Measurements from ENCODE around the gene USP53.
A peak's percentile ranks its signal among the peaks of the same experiment; 100 is the strongest.
"Not testable (repeated sequence)": the region's sequence is repeated elsewhere in the genome, so short reads cannot be mapped to it uniquely, and the experiment has no call there.

The USP53 gene

GRCh38 chr4:119321921-119322687 is 109.6 kb downstream of the USP53 start, which contains the start of gene FABP2:
TSS of gene FABP2 (minus strand) at chr4:119322138. CDS start at chr4:119322102, 36 bp downstream.
- Histone ChIP-seq H3K4me1 (ENCODE audit: control insufficient read depth in 1 of 2, insufficient read depth in 1 of 2, low read depth in 1 of 2, low read length in 1 of 2) (no peaks in the 10 kb centered on the region), H3K36me3 (no peaks in the 10 kb centered on the region), H3K9me3 (no peaks in the 10 kb centered on the region), H3K4me3 (ENCODE audit: low read depth in 1 of 2, low read length in 1 of 2) (no peak within 1 kb of the TSS), H3K27me3 (no peaks in the 10 kb centered on the region), H3K27ac (no peak within 1 kb of the TSS)
- no peak for TF ChIP-seq CTCF (IDR thresholded peaks at IDR 0.05)

GRCh38 chr4:119328695-119329094 is 116.2 kb downstream of the USP53 start:
- peaks cover 4% of the 10 kb centered on the region for H3K27me3 ChIP-seq
- no peaks in the 10 kb centered on the region for H3K4me1 ChIP-seq (ENCODE audit: control insufficient read depth in 1 of 2, insufficient read depth in 1 of 2, low read depth in 1 of 2, low read length in 1 of 2)
- H3K36me3 ChIP-seq, result no peaks in the 10 kb centered on the region
- no peak overlapping the region for H3K4me3 ChIP-seq (ENCODE audit: low read depth in 1 of 2, low read length in 1 of 2)
- no peaks in the 10 kb centered on the region for H3K9me3 ChIP-seq
- no peak overlapping the region for H3K27ac ChIP-seq
- no peak for TF ChIP-seq CTCF (IDR thresholded peaks at IDR 0.05)

- H3K4me3 ChIP-seq (ENCODE audit: low read depth in 1 of 2, low read length in 1 of 2), result no peak overlapping the region
- H3K4me1 ChIP-seq (ENCODE audit: control insufficient read depth in 1 of 2, insufficient read depth in 1 of 2, low read depth in 1 of 2, low read length in 1 of 2), result no peaks in the 10 kb centered on the region
- H3K9me3 ChIP-seq, result no peaks in the 10 kb centered on the region
- no peak for TF ChIP-seq CTCF (IDR thresholded peaks at IDR 0.05)
- no peaks in the 10 kb centered on the region for H3K36me3 ChIP-seq
- H3K27me3 ChIP-seq, result peaks cover 4% of the 10 kb centered on the region
- no peak overlapping the region for H3K27ac ChIP-seq
Measured at GRCh38 chr4:119329835-119330620, 117.5 kb downstream of the USP53 start.

GRCh38 chr4:119336332-119336979 is 123.9 kb downstream of the USP53 start:
- peak overlapping the region in 1 of 2 experiments; percentile 40 for H3K4me3 ChIP-seq (ENCODE audit: low read depth in 1 of 2, low read length in 1 of 2)
- H3K27me3 ChIP-seq, H3K36me3 ChIP-seq, H3K9me3 ChIP-seq: not testable (repeated sequence)
- H3K4me1 ChIP-seq (ENCODE audit: control insufficient read depth in 1 of 2, insufficient read depth in 1 of 2, low read depth in 1 of 2, low read length in 1 of 2), result peaks cover 26 to 29% of the 10 kb centered on the region in 2 experiments
- H3K27ac ChIP-seq, result peak overlapping the region; percentile 73

GRCh38 chr4:119337010-119337409 is 124.5 kb downstream of the USP53 start:
- TF ChIP-seq CTCF (IDR thresholded peaks at IDR 0.05), result no peak
- Histone ChIP-seq H3K9me3 (no peaks in the 10 kb centered on the region), H3K36me3 (no peaks in the 10 kb centered on the region), H3K27ac (peak overlapping the region; percentile 73), H3K27me3 (no peaks in the 10 kb centered on the region), H3K4me3 (ENCODE audit: low read depth in 1 of 2, low read length in 1 of 2) (peak overlapping the region; percentile 32 to 40), H3K4me1 (ENCODE audit: control insufficient read depth in 1 of 2, insufficient read depth in 1 of 2, low read depth in 1 of 2, low read length in 1 of 2) (peaks cover 26 to 29% of the 10 kb centered on the region in 2 experiments)

- H3K4me3 ChIP-seq (ENCODE audit: low read depth in 1 of 2, low read length in 1 of 2); H3K27me3 ChIP-seq; H3K36me3 ChIP-seq; H3K9me3 ChIP-seq; H3K27ac ChIP-seq: not testable (repeated sequence)
- peaks cover 26 to 29% of the 10 kb centered on the region in 2 experiments for H3K4me1 ChIP-seq (ENCODE audit: control insufficient read depth in 1 of 2, insufficient read depth in 1 of 2, low read depth in 1 of 2, low read length in 1 of 2)
Measured at GRCh38 chr4:119339895-119340294, 127.4 kb downstream of the USP53 start.

GRCh38 chr4:119343293-119343692 is 130.8 kb downstream of the USP53 start:
- not testable (repeated sequence) for H3K27me3 ChIP-seq; H3K27ac ChIP-seq; H3K9me3 ChIP-seq; H3K4me1 ChIP-seq (ENCODE audit: control insufficient read depth in 1 of 2, insufficient read depth in 1 of 2, low read depth in 1 of 2, low read length in 1 of 2); H3K4me3 ChIP-seq (ENCODE audit: low read depth in 1 of 2, low read length in 1 of 2); H3K36me3 ChIP-seq

Data from neutrophil (primary cell).